Globus pallidus (tissue), 1 donor: ENCODE results near the gene STARD9.
A peak's percentile ranks its signal among the peaks of the same experiment; 100 is the strongest.

Experiments used
- DNase-seq: peaks from one replicate; pipeline ENCODE4 v3.0.0-alpha.2; 2015; ENCODE audit warnings: low spot score

The STARD9 gene

GRCh38 chr15:42694398-42694797, 119.0 kb downstream of the STARD9 start:
- no peak for DNase-seq

- DNase-seq = no peak
Measured at GRCh38 chr15:42695527-42696071, 120.2 kb downstream of the STARD9 start.

- DNase-seq = no peak
Measured at GRCh38 chr15:42696626-42697025, 121.2 kb downstream of the STARD9 start.

GRCh38 chr15:42704492-42704926, 129.1 kb downstream of the STARD9 start:
- DNase-seq = peak; percentile 64

- DNase-seq = no peak
Measured at GRCh38 chr15:42705336-42705735, 129.9 kb downstream of the STARD9 start.

- no peak for DNase-seq
Measured at GRCh38 chr15:42707068-42707467, 131.7 kb downstream of the STARD9 start.

GRCh38 chr15:42707873-42708544, 132.6 kb downstream of the STARD9 start:
- no peak for DNase-seq

- no peak for DNase-seq
Measured at GRCh38 chr15:42710662-42711061, 135.3 kb downstream of the STARD9 start.

GRCh38 chr15:42711746-42712145, 136.3 kb downstream of the STARD9 start:
- no peak for DNase-seq

GRCh38 chr15:42712584-42712983, 137.2 kb downstream of the STARD9 start:
- no peak for DNase-seq

GRCh38 chr15:42716125-42716524, 140.7 kb downstream of the STARD9 start:
- no peak for DNase-seq

- no peak for DNase-seq
Measured at GRCh38 chr15:42716626-42717025, 141.2 kb downstream of the STARD9 start.

GRCh38 chr15:42719043-42719442, 143.6 kb downstream of the STARD9 start:
- DNase-seq = no peak

- no peak for DNase-seq
Measured at GRCh38 chr15:42720071-42720470, 144.7 kb downstream of the STARD9 start.

GRCh38 chr15:42721016-42721415, 145.6 kb downstream of the STARD9 start:
- no peak for DNase-seq

- no peak for DNase-seq
Measured at GRCh38 chr15:42721916-42722315, 146.5 kb downstream of the STARD9 start.

GRCh38 chr15:42723068-42723467, 147.7 kb downstream of the STARD9 start:
- DNase-seq = no peak

- DNase-seq = no peak
Measured at GRCh38 chr15:42724276-42724675, 148.9 kb downstream of the STARD9 start.

GRCh38 chr15:42725331-42725903, 150.0 kb downstream of the STARD9 start:
- no peak for DNase-seq

GRCh38 chr15:42726114-42726513, 150.7 kb downstream of the STARD9 start:
- no peak for DNase-seq

- DNase-seq = no peak
Measured at GRCh38 chr15:42727750-42728381, 152.5 kb downstream of the STARD9 start.

- peak; percentile 61 for DNase-seq
Measured at GRCh38 chr15:42728560-42728959, 153.2 kb downstream of the STARD9 start.

GRCh38 chr15:42728972-42729371, 153.6 kb downstream of the STARD9 start:
- DNase-seq = no peak
